Colonic mucosa (tissue), 4 donors: ENCODE measurements around the gene MTERF4. TPM values are rescaled to one million over a fixed set of nuclear protein-coding genes. Genes with fewer than 3 reads are reported as not detected.

Source experiments
- DNase-seq: peaks from one replicate; pipeline ENCODE4 v3.0.0-alpha.2; 2020
- H3K27ac ChIP-seq: fragments of 200-600 bp; one replicate; pipeline ENCODE4 v1.8.0; 2021
- H3K27me3 ChIP-seq: fragments of 200-600 bp; one replicate; pipeline ENCODE4 v1.8.0; 2021
- H3K36me3 ChIP-seq: fragments of 200-600 bp; one replicate; pipeline ENCODE4 v1.8.0; 2021
- H3K4me1 ChIP-seq: fragments of 200-600 bp; one replicate; pipeline ENCODE4 v1.8.0; 2021; ENCODE audit warnings: mild to moderate bottlenecking
- H3K4me3 ChIP-seq: fragments of 200-600 bp; one replicate; pipeline ENCODE4 v1.8.0; 2021
- H3K9ac ChIP-seq, 2 donors: one replicate each; pipeline ENCODE4 v1.7.0; 2013; ENCODE audit warnings: control low read depth in 2 of 2, low read depth in 2 of 2, low read length in 2 of 2
- H3K9me3 ChIP-seq: fragments of 200-600 bp; one replicate; pipeline ENCODE4 v1.8.0; 2021
- intact Hi-C: fragments of 100-400 bp; cut with DNase I; formaldehyde crosslinking; loops from one replicate; pipeline ENCODE4 v1.14.1; 2022
- total RNA-seq, 2 donors: library from RNA; stranded (reverse); fragmentation: NEBNext Ultra II Directional in 1 of 2; extraction: Animal tissue kit (Norgen Biotek cat#: 25700) in 1 of 2; gene quantifications; one replicate each; pipeline ENCODE4 v1.2.1, GENCODE V29; 2021
- TF ChIP-seq, protein P1 (sequence below): fragments of 200-600 bp; IDR thresholded peaks from one replicate; pipeline ENCODE4 v1.8.0; 2022; ENCODE audit warnings: antibody characterized with exemption, mild to moderate bottlenecking
- donor health status: healthy.
- donor health status: DM: no; HTN: no; CAD: no.
- donor health status: DM: no; HTN: no; CAD: no.

MTERF4 gene
- total RNA-seq, 2 donors from 2014 or later, result 20.2 to 25.5 TPM

DNA sequence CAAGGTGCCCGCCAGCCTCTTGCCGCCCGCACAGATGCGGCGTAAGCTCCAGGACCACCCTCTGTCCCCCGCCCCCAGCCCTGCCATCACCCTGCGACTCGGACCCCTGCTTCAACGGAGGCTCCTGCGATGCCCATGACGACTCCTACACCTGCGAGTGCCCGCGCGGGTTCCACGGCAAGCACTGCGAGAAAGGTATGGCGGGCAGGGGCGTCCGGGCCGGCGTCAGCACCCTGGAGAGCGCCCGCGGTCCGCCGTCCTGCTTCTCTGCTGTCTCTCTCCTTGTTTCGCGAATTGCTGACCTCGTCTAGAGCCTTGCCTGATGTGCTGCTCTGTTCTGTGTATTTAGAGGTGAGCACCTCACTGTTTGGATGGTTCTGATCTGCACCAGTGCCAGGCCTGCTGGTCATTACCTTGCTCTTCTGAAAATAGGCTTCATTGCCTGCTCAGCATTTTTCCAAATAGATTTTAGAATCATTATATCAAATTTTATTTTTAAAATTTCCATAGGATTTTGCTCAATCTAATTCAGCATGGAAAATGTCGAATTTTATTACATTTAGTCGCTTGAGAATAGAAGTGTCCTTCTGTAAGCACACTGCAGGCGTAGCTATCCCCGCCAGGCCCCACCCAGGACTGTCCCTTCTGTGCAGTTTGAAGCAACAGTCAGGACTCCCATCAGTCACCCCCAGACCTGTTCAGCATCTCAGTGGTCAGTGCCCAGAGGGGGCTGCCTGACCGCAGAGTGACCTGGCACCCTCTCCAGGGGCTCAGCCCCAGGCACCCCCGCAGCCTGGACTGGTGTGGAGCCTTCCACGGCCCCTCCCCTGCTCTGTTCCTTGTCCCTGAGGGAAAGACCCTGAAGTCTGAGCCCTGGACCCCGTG is 52.1 kb downstream of the MTERF4 start:
- H3K4me3 ChIP-seq, result no peak overlapping the region
- TF ChIP-seq, protein P1, sequence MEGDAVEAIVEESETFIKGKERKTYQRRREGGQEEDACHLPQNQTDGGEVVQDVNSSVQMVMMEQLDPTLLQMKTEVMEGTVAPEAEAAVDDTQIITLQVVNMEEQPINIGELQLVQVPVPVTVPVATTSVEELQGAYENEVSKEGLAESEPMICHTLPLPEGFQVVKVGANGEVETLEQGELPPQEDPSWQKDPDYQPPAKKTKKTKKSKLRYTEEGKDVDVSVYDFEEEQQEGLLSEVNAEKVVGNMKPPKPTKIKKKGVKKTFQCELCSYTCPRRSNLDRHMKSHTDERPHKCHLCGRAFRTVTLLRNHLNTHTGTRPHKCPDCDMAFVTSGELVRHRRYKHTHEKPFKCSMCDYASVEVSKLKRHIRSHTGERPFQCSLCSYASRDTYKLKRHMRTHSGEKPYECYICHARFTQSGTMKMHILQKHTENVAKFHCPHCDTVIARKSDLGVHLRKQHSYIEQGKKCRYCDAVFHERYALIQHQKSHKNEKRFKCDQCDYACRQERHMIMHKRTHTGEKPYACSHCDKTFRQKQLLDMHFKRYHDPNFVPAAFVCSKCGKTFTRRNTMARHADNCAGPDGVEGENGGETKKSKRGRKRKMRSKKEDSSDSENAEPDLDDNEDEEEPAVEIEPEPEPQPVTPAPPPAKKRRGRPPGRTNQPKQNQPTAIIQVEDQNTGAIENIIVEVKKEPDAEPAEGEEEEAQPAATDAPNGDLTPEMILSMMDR, result no peak
- DNase-seq, result peak; percentile 13
- no peak overlapping the region for H3K27ac ChIP-seq
- H3K4me1 ChIP-seq, result no peaks in the 10 kb centered on the region
- no peaks in the 10 kb centered on the region for H3K9me3 ChIP-seq
- no peaks in the 10 kb centered on the region for H3K36me3 ChIP-seq
- intact Hi-C loops, result no loop called here
- H3K9ac ChIP-seq, result no peak overlapping the region
- H3K27me3 ChIP-seq, result no peaks in the 10 kb centered on the region

DNA sequence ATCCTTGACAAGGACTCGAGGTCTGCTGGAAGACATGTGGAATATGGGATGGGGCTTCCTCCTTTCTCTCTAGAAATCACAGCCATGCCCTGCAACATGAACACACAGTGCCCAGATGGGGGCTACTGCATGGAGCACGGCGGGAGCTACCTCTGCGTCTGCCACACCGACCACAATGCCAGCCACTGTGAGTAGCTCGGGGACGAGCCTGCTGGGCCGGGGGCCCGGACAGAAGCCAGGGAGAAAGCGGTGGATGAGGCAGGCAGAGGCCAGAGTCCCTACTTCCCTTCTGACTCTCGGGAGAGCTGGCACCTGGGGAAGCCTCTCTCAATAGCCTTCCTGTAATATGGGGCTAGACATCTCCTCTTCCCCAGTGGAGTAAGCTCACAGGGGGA is 53.1 kb downstream of the MTERF4 start:
- no peaks in the 10 kb centered on the region for H3K4me1 ChIP-seq
- no peak overlapping the region for H3K27ac ChIP-seq
- no peaks in the 10 kb centered on the region for H3K27me3 ChIP-seq
- intact Hi-C loops, result no loop called here
- no peaks in the 10 kb centered on the region for H3K9me3 ChIP-seq
- no peak for DNase-seq
- TF ChIP-seq, protein P1, result no peak
- H3K9ac ChIP-seq, result no peak overlapping the region
- no peak overlapping the region for H3K4me3 ChIP-seq
- H3K36me3 ChIP-seq, result no peaks in the 10 kb centered on the region

DNA sequence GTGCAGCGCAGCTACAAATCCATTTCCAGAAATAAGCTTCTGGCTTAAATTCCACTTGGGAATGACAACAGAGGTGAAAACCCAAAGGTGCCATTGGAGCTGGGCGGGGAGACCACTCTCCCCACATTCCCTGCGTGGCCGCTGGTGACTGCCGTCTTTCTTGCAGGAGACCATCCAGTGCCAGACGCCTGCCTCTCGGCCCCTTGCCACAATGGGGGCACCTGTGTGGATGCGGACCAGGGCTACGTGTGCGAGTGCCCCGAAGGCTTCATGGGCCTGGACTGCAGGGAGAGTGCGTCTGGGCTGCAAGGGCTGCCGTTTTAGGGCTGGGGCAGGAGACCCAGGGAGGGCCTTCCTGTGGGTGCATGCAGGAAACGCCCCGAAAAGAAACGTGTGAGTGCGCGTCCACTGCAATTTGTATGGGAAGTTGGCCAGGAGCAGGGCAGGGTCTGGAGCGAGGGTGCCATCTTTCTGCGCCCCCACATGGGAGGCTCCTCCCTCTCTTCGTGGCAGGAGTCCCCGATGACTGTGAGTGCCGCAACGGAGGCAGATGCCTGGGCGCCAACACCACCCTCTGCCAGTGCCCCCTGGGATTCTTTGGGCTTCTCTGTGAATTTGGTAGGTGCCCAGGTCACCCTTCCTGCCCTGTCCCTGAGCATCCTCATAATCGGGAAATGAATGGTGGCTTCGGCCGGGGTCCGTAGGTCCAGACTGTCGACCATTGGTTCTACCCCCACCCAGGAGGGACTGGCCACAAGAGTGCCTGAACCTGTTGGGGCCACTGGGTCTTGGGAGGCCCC is 53.7 kb downstream of the MTERF4 start:
- no peaks in the 10 kb centered on the region for H3K27me3 ChIP-seq
- H3K36me3 ChIP-seq, result no peaks in the 10 kb centered on the region
- no peak overlapping the region for H3K4me3 ChIP-seq
- TF ChIP-seq, protein P1, result no peak
- no peak overlapping the region for H3K27ac ChIP-seq
- DNase-seq, result no peak
- intact Hi-C loops, result no loop called here
- no peaks in the 10 kb centered on the region for H3K4me1 ChIP-seq
- H3K9me3 ChIP-seq, result no peaks in the 10 kb centered on the region
- no peak overlapping the region for H3K9ac ChIP-seq

DNA sequence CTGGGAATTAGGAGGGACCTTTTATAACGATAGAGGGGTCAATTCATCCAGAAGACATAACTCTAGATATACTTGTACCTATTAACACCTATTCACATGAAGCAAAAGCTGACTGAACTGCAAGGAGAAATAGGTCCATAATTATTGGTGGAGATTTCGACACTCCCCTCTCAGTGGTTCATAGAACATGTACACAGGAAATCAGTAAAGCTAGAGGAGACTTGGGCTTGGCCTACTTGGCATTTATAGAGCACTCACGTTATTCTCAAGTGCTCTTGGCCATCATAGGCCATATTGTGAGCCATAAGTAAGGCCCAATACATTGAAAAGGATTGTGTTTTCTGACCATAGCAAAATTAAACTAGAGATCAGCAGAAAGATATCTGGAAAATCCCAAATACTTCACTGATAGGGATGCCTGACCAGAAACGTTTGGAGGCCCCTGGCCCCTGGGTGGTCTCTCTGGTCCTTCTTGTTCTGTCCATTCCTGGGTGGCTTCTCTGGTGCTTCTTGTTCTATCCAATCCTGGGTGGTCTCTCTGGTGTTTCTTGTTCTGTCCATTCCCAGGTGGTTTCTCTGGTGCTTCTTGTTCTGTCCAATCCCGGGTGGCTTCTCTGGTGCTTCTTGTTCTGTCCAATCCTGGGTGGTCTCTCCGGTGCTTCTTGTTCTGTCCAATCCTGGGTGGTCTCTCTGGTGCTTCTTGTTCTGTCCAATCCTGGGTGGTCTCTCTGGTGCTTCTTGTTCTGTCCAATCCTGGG is 54.7 kb downstream of the MTERF4 start:
- Histone ChIP-seq H3K4me1 (no peaks in the 10 kb centered on the region), H3K9ac (no peak overlapping the region), H3K27ac (no peak overlapping the region), H3K36me3 (no peaks in the 10 kb centered on the region), H3K9me3 (no peaks in the 10 kb centered on the region), H3K27me3 (no peaks in the 10 kb centered on the region), H3K4me3 (no peak overlapping the region)
- DNase-seq, result no peak
- intact Hi-C loops, result no loop called here
- TF ChIP-seq, protein P1, result no peak

Other genes starting within 250 kb of the MTERF4 start
- gene AGXT, start 233.5 kb downstream of the MTERF4 start, total RNA-seq, result 1 to 10 TPM; 1.9 to 6.1 TPM
- 10 to 100 TPM in 1 of 2 donors, 1 to 10 TPM in 1; 6.1 to 22.2 TPM for gene MAB21L4, start 206.1 kb downstream of the MTERF4 start, total RNA-seq
- gene CROCC2, start 196.0 kb downstream of the MTERF4 start, total RNA-seq, result under 1 TPM in 1 of 2 donors, not detected in 1; 0.05 TPM
- gene SNED1, start 103.7 kb downstream of the MTERF4 start, total RNA-seq, result 1 to 10 TPM; 4.6 TPM
- gene PASK, start 47.2 kb upstream of the MTERF4 start, total RNA-seq, result 10 to 100 TPM in 1 of 2 donors, 1 to 10 TPM in 1; 5.6 to 39.2 TPM
- gene PPP1R7, start 48.2 kb upstream of the MTERF4 start, total RNA-seq, result 10 to 100 TPM; 74.7 to 77.8 TPM
- gene ANO7, start 86.4 kb upstream of the MTERF4 start, total RNA-seq, result 10 to 100 TPM; 41.4 to 55.0 TPM
- gene HDLBP, start 213.4 kb upstream of the MTERF4 start, total RNA-seq, result 100 to 1,000 TPM; 483 to 625 TPM
- 100 to 1,000 TPM; 196 to 244 TPM for gene SEPTIN2, start 213.6 kb upstream of the MTERF4 start, total RNA-seq